Measurements from ENCODE around the gene JMJD7.

Gene JMJD7

GRCh38 chr15:41862515-41863116 lies 34.7 kb downstream of the JMJD7 start:
- DNase-seq (ENCODE audit: low read depth in 3 of 3, low spot score in 1 of 3), result no peak

GRCh38 chr15:41865490-41866055 lies 37.7 kb downstream of the JMJD7 start:
- no peak for DNase-seq (ENCODE audit: low read depth in 3 of 3, low spot score in 1 of 3)

GRCh38 chr15:41866263-41866703 lies 38.4 kb downstream of the JMJD7 start:
- no peak for DNase-seq (ENCODE audit: low read depth in 3 of 3, low spot score in 1 of 3)

GRCh38 chr15:41866872-41867579 lies 39.1 kb downstream of the JMJD7 start:
- DNase-seq (ENCODE audit: low read depth in 3 of 3, low spot score in 1 of 3), result no peak

GRCh38 chr15:41868321-41868720 lies 40.4 kb downstream of the JMJD7 start:
- DNase-seq (ENCODE audit: low read depth in 3 of 3, low spot score in 1 of 3), result no peak

GRCh38 chr15:41869770-41870688 lies 42.1 kb downstream of the JMJD7 start:
- DNase-seq (ENCODE audit: low read depth in 3 of 3, low spot score in 1 of 3), result no peak

- DNase-seq (ENCODE audit: low read depth in 3 of 3, low spot score in 1 of 3), result peak in 2 of 3 donors; percentile 7 to 29
Measured at GRCh38 chr15:41870689-41871081, 42.8 kb downstream of the JMJD7 start.

GRCh38 chr15:41871175-41871905 lies 43.4 kb downstream of the JMJD7 start:
- no peak for DNase-seq (ENCODE audit: low read depth in 3 of 3, low spot score in 1 of 3)

- DNase-seq (ENCODE audit: low read depth in 3 of 3, low spot score in 1 of 3), result no peak
Measured at GRCh38 chr15:41872166-41872747, 44.4 kb downstream of the JMJD7 start.

- DNase-seq (ENCODE audit: low read depth in 3 of 3, low spot score in 1 of 3), result no peak
Measured at GRCh38 chr15:41873711-41874110, 45.8 kb downstream of the JMJD7 start.

- DNase-seq (ENCODE audit: low read depth in 3 of 3, low spot score in 1 of 3), result no peak
Measured at GRCh38 chr15:41874736-41875135, 46.8 kb downstream of the JMJD7 start.

GRCh38 chr15:41876007-41876406 lies 48.1 kb downstream of the JMJD7 start:
- DNase-seq (ENCODE audit: low read depth in 3 of 3, low spot score in 1 of 3), result no peak

GRCh38 chr15:41876689-41877088 lies 48.8 kb downstream of the JMJD7 start:
- no peak for DNase-seq (ENCODE audit: low read depth in 3 of 3, low spot score in 1 of 3)

GRCh38 chr15:41877631-41878354 lies 49.9 kb downstream of the JMJD7 start:
- DNase-seq (ENCODE audit: low read depth in 3 of 3, low spot score in 1 of 3), result no peak

- no peak for DNase-seq (ENCODE audit: low read depth in 3 of 3, low spot score in 1 of 3)
Measured at GRCh38 chr15:41878355-41878699, 50.4 kb downstream of the JMJD7 start.

- DNase-seq (ENCODE audit: low read depth in 3 of 3, low spot score in 1 of 3), result no peak
Measured at GRCh38 chr15:41879321-41879845, 51.5 kb downstream of the JMJD7 start.

GRCh38 chr15:41880156-41880877 lies 52.4 kb downstream of the JMJD7 start:
- no peak for DNase-seq (ENCODE audit: low read depth in 3 of 3, low spot score in 1 of 3)

GRCh38 chr15:41881086-41881485 lies 53.2 kb downstream of the JMJD7 start:
- no peak for DNase-seq (ENCODE audit: low read depth in 3 of 3, low spot score in 1 of 3)

- DNase-seq (ENCODE audit: low read depth in 3 of 3, low spot score in 1 of 3), result no peak
Measured at GRCh38 chr15:41881550-41881919, 53.6 kb downstream of the JMJD7 start.
